GM12875 (cell line): ENCODE data around the gene KCTD2.

Experiments
- H3K4me3 ChIP-seq: one replicate; pipeline ENCODE4 v1.5.1; 2011; ENCODE audit warnings: low read depth, low read length, control low read depth
- CTCF ChIP-seq: IDR thresholded peaks from 2 replicates; pipeline ENCODE4 v1.5.1; 2011; ENCODE audit warnings: low read depth, mild to moderate bottlenecking, control low read depth, inconsistent platforms, low read length, moderate library complexity, borderline replicate concordance; ENCODE audit not compliant: insufficient read depth

Gene KCTD2

GRCh38 chr17:75088465-75089417 lies 41.7 kb downstream of the KCTD2 start:
- TF ChIP-seq CTCF, result no peak
- no peak overlapping the region for H3K4me3 ChIP-seq

- H3K4me3 ChIP-seq, result no peak overlapping the region
- TF ChIP-seq CTCF, result no peak
These were observed 44.1 kb downstream of the KCTD2 start for GRCh38 chr17:75090871-75091854.

GRCh38 chr17:75091855-75092327 lies 44.9 kb downstream of the KCTD2 start:
- no peak overlapping the region for H3K4me3 ChIP-seq
- no peak for TF ChIP-seq CTCF

GRCh38 chr17:75093548-75094158 lies 46.6 kb downstream of the KCTD2 start:
- H3K4me3 ChIP-seq, result no peak overlapping the region
- no peak for TF ChIP-seq CTCF

- no peak overlapping the region for H3K4me3 ChIP-seq
- no peak for TF ChIP-seq CTCF
These were observed 47.9 kb downstream of the KCTD2 start for GRCh38 chr17:75094871-75095399.

GRCh38 chr17:75096082-75096625 lies 49.1 kb downstream of the KCTD2 start:
- no peak for TF ChIP-seq CTCF
- H3K4me3 ChIP-seq, result no peak overlapping the region
